DOHH2 (cell line): ENCODE measurements around the gene PDE8B.

Source experiments
- H3F3A ChIP-seq: fragments of 200-600 bp; sonication (generic), shearing (Covaris generic); 2 replicates; pipeline ENCODE4 v1.6.0; 2016; ENCODE audit warnings: antibody characterized with exemption, mild to moderate bottlenecking; ENCODE audit not compliant: control insufficient read depth, insufficient read depth
- H3K27ac ChIP-seq: fragments of 200-600 bp; sonication (generic); 2 replicates; pipeline ENCODE4 v1.5.1; 2014; ENCODE audit warnings: low read depth, mild to moderate bottlenecking, low read length, moderate library complexity
- H3K27me3 ChIP-seq: fragments of 200-600 bp; sonication (generic); 2 replicates; pipeline ENCODE4 v1.6.1; 2014; ENCODE audit warnings: mild to moderate bottlenecking, low read length, mixed read lengths; ENCODE audit not compliant: control insufficient read depth
- H3K36me3 ChIP-seq: fragments of 200-600 bp; sonication (generic); 2 replicates; pipeline ENCODE4 v1.6.1; 2014; ENCODE audit warnings: mild to moderate bottlenecking, low read length, moderate library complexity, mixed read lengths; ENCODE audit not compliant: control insufficient read depth
- H3K4me1 ChIP-seq: fragments of 200-600 bp; sonication (generic); 2 replicates; pipeline ENCODE4 v1.6.1; 2014; ENCODE audit warnings: mild to moderate bottlenecking, low read length, mixed read lengths; ENCODE audit not compliant: control insufficient read depth
- H3K4me2 ChIP-seq: fragments of 200-600 bp; sonication (generic); 2 replicates; pipeline ENCODE4 v1.6.0; 2014; ENCODE audit warnings: mild to moderate bottlenecking, low read length, moderate library complexity
- H3K4me3 ChIP-seq: fragments of 200-600 bp; sonication (generic); 2 replicates; pipeline ENCODE4 v1.5.1; 2014; ENCODE audit warnings: mild to moderate bottlenecking, low read length, mixed read lengths
- H3K79me2 ChIP-seq: fragments of 200-600 bp; sonication (generic); 2 replicates; pipeline ENCODE4 v1.6.1; 2014; ENCODE audit warnings: mild to moderate bottlenecking, low read length, mixed read lengths; ENCODE audit not compliant: control insufficient read depth
- H3K9me2 ChIP-seq: fragments of 200-600 bp; sonication (generic); replicated peaks from 2 replicates; pipeline ENCODE4 v1.6.1; 2014; ENCODE audit warnings: mild to moderate bottlenecking, low read length, mixed read lengths; ENCODE audit not compliant: control insufficient read depth
- H3K9me3 ChIP-seq: fragments of 200-600 bp; sonication (generic); 2 replicates; pipeline ENCODE4 v1.6.1; 2014; ENCODE audit warnings: antibody characterized with exemption, low read length, mixed read lengths; ENCODE audit not compliant: control insufficient read depth, insufficient read depth
- H4K20me1 ChIP-seq: fragments of 200-600 bp; sonication (generic); 2 replicates; pipeline ENCODE4 v1.6.0; 2014; ENCODE audit warnings: low read depth, mild to moderate bottlenecking, antibody characterized with exemption, low read length, moderate library complexity; ENCODE audit not compliant: control insufficient read depth, insufficient read depth
- EZH2phosphoT487 ChIP-seq: fragments of 200-600 bp; sonication (generic); IDR thresholded peaks from 2 replicates; pipeline ENCODE4 v1.6.1; 2017; ENCODE audit warnings: borderline replicate concordance, mild to moderate bottlenecking, antibody characterized with exemption, low read length, moderate library complexity, mixed read lengths
- TF ChIP-seq, protein P1 (sequence below): fragments of 200-600 bp; sonication (generic); IDR thresholded peaks from one replicate; pipeline ENCODE4 v1.5.1; 2014; ENCODE audit warnings: antibody characterized with exemption, mild to moderate bottlenecking, low read depth, low read length; ENCODE audit not compliant: poor library complexity, severe bottlenecking

PDE8B gene

DNA sequence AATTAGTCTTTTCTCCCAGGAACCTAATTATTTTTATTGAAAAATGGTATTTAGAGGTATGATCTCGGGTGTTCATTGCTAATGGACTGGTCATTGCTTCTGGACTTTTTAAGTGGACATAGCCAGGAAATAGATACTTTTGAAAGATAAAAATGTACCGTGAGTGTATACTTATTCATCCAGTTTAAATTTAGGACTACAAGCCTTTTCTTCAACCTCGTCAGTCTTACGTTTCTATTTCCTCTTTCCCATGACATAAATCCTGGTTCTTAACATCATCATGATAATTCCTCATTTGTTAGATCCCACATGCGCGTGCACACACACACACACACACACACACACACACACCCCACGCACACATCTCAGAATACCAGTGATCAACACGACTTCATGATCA, 15.1 kb downstream of the PDE8B start:
- Histone ChIP-seq H3K27me3 (peaks cover 11% of the 10 kb centered on the region), H3F3A (no peaks in the 10 kb centered on the region), H3K4me2 (no peak overlapping the region), H4K20me1 (no peaks in the 10 kb centered on the region), H3K4me1 (no peaks in the 10 kb centered on the region), H3K4me3 (no peak overlapping the region), H3K9me2 (no peaks in the 10 kb centered on the region), H3K36me3 (no peaks in the 10 kb centered on the region), H3K79me2 (no peaks in the 10 kb centered on the region), H3K9me3 (no peaks in the 10 kb centered on the region), H3K27ac (no peak overlapping the region)
- TF ChIP-seq, protein P1, sequence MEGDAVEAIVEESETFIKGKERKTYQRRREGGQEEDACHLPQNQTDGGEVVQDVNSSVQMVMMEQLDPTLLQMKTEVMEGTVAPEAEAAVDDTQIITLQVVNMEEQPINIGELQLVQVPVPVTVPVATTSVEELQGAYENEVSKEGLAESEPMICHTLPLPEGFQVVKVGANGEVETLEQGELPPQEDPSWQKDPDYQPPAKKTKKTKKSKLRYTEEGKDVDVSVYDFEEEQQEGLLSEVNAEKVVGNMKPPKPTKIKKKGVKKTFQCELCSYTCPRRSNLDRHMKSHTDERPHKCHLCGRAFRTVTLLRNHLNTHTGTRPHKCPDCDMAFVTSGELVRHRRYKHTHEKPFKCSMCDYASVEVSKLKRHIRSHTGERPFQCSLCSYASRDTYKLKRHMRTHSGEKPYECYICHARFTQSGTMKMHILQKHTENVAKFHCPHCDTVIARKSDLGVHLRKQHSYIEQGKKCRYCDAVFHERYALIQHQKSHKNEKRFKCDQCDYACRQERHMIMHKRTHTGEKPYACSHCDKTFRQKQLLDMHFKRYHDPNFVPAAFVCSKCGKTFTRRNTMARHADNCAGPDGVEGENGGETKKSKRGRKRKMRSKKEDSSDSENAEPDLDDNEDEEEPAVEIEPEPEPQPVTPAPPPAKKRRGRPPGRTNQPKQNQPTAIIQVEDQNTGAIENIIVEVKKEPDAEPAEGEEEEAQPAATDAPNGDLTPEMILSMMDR: no peak
- TF ChIP-seq EZH2phosphoT487: no peak

DNA sequence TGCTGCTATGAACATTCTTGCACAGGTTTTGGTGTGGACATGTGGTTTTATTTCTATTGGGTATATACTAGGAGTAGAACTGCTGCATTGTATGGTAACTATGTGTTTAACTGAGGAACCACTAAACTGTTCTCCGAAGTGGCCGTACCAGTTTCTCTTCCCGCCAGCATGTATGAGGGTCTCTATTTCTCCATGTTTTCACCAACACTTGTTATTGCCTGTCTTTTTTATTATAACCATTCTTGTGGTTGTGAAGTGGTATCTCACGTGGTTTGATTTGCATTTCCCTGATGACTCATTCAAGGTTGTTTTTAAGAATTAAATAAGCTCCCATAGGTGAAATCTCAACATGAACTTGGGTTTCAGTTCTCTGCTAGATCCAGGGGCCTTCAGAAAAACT, 19.4 kb downstream of the PDE8B start:
- Histone ChIP-seq H3K9me3 (no peaks in the 10 kb centered on the region), H3K27me3 (peaks cover 8% of the 10 kb centered on the region), H3K4me1 (peaks cover 11% of the 10 kb centered on the region), H3K4me3 (no peak overlapping the region), H3K36me3 (no peaks in the 10 kb centered on the region), H3K79me2 (no peaks in the 10 kb centered on the region), H4K20me1 (no peaks in the 10 kb centered on the region), H3K27ac (no peak overlapping the region), H3F3A (no peaks in the 10 kb centered on the region), H3K9me2 (no peaks in the 10 kb centered on the region), H3K4me2 (no peak overlapping the region)
- no peak for TF ChIP-seq EZH2phosphoT487
- TF ChIP-seq, protein P1: no peak

DNA sequence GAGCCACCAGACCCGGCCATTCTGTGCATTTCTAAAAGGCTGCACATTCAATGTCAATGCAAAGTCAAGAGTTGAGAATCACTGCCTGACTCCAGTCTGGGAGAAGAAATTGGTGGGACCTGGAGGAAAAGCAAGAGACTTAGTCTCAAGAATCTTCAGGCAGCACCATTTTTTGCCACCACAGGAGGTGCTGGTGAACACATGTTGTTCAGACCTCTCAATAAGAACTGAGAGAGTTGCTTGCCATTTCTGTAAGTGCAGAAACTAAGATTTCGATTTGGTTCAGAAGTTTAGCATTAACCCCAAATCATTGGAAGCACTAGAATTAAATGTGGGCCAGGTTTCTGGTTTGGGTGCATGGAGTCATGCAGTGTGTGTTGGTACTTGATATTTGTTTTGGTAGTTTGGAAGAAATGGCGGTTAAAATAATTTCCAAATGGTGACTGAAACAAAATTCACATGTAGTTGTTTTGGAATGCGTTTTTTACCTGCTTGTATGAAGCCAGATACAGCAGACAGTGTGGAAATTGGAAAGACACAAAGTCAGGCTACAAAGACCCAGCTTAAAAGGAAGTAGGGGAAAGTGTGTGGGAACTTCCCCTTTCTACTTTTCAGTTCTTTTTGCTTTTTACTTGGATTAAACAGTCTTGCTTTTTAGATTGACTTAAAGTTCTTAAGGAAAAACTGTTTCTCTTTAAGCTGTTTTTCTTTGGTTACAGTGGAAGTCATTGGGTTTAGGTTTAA, 20.4 kb downstream of the PDE8B start:
- Histone ChIP-seq H3K9me3 (no peaks in the 10 kb centered on the region), H3K4me3 (0 out of 2 replicates have a peak overlapping the region, but pooled peaks have one; percentile 10), H3F3A (no peaks in the 10 kb centered on the region), H3K27ac (no peak overlapping the region), H3K4me1 (peaks cover 11% of the 10 kb centered on the region), H3K79me2 (no peaks in the 10 kb centered on the region), H3K27me3 (peaks cover 7% of the 10 kb centered on the region; the same call in 1 of the 2 replicates), H3K9me2 (no peaks in the 10 kb centered on the region), H3K36me3 (no peaks in the 10 kb centered on the region), H4K20me1 (no peaks in the 10 kb centered on the region), H3K4me2 (peak overlapping the region; percentile 45)
- TF ChIP-seq, protein P1: peak; percentile 41
- no peak for TF ChIP-seq EZH2phosphoT487
